Measurements from ENCODE around the gene CD14.
"Not testable (repeated sequence)": the region's sequence is repeated elsewhere in the genome, so short reads cannot be mapped to it uniquely, and the experiment has no call there.

Gene CD14

DNA sequence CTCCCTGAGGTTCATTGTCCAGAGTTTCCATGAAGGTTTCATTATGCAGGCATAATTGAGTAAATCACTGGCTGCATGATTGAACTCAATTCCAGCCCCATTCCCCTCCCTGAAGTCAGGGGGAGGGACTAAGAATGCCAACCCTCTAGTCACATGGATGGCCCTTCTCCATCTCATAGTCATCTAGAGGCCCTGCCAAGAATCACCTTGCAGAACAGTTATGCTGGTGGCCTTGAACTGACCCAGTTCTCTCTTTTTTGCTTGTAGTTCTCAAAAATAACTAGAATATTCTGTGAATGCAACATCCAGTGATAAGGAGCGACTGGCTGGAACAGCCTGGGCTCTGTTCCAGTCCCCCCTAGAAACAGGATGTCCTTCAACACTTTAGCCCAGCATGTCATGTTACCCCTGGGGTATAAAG lies 36.6 kb downstream of the CD14 start:
- ATAC-seq, result no peak
- DNase-seq, result no peak

DNA sequence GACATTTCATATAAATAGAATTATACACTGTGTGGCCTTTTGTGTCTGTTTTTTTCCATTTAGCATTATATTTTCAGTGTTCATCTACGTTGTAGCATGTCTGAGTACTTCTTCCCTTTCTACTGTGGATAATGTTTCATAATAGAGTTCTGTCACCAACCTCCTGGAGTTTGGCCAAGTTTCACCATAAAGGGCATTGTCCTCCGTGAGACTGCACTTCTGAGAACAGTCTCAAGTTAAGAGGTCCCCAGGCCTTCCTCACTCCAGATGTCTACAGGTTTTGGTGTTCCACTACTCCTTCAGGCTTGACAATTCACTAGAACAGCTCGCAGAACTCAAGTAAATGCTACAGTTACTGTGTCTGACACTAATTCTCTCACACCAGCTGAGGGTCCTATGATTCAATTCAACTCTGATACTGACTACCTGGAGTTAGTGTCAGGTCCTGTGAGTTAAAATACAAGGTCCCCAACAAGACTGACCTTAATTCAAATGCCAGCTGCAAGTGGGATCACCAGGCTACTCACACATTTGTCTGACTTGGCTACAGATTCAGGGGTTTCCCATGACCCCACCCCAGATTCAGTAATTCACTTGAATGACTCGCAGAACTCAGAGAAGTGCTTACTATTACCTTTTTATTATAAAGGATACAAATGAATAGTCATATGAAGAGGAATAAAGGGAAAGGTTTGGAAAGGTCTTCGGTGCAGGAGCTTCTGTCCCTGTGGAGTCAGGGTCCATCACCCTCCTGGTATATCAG lies 37.3 kb downstream of the CD14 start:
- ATAC-seq (no peak), DNase-seq (no peak)

DNA sequence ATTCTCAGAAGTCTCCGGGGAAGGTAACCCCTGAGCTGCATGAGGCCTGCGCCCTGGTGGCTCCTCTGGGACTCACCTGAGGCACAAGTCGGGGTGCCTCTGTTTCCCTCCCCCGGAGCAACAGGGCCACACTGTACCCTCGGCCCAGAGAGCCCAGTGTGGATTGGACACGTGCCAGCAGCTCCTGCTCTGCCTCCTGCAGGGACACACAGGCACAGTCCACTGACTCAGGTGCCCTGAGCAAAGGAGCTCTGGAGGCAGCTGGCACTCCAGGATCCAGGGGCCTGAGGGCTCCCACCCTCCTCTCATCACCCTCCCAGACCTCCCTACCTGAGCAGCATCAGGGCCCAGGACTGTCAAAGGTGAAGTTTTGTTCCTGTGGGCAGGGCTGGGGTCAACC lies 38.8 kb downstream of the CD14 start:
- ATAC-seq (no peak), DNase-seq (no peak)

DNA sequence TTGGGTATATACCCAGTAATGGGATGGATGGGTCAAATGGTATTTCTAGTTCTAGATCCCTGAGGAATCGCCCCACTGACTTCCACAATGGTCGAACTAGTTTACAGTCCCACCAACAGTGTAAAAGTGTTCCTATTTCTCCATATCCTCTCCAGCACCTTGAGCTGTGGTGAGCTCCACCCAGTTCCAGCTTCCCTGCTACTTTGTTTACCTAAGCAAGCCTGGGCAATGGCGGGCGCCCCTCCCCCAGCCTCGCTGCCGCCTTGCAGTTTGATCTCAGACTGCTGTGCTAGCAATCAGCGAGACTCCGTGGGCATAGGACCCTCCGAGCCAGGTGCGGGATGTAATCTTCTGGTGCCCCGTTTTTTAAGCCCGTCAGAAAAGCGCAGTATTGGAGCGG lies 39.9 kb downstream of the CD14 start:
- ATAC-seq, DNase-seq: not testable (repeated sequence)

DNA sequence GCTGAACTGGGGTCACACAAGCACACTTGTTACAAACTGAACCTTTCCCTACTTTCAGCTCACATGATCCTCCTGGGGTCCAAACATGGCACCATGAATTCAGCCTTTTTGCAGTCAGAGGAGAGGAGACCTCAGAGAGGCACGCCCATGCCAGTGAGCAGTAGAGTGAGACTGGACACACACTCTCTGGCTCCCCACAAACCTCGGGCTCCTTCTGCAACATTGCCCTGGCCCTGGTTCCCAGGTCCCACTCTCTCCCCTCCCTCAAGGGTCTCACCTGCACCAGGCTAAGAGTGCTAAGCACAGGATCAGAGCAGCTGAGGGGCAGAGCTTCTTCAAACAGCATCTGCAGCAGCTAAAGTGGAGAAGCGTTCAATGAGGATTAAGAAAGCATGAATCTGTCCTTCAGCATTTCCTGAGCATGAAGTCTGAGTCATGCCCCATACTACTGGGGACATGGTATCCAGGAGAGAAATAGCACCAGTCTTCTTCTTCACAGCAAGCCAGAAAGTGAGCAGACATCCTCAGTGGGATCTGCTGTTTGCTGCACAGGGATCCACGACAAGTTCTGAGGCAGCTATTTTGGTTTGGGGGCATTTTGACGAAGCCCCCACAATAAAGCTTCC lies 41.1 kb downstream of the CD14 start:
- ATAC-seq (no peak), DNase-seq (no peak)

DNA sequence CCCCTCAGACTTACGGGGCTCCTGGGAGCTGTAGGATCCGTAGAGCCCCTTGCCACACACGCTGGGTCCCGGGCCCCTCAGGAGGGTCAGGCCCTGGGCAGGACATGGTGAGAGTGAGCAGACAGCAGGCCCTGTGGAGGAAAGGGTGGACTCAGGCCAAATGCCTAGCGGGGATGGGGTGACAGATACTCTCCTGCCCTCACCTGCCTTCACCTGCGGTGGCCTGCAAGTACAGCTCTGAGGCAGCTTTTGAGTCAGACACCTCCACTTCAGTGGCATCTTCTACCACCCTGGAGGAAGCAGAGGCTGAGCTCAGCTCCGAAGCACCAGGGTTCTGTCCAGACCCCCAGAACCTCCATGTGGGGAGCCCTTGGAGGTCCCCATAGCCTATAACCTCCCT lies 42.1 kb downstream of the CD14 start:
- no peak for ATAC-seq
- DNase-seq, result no peak

DNA sequence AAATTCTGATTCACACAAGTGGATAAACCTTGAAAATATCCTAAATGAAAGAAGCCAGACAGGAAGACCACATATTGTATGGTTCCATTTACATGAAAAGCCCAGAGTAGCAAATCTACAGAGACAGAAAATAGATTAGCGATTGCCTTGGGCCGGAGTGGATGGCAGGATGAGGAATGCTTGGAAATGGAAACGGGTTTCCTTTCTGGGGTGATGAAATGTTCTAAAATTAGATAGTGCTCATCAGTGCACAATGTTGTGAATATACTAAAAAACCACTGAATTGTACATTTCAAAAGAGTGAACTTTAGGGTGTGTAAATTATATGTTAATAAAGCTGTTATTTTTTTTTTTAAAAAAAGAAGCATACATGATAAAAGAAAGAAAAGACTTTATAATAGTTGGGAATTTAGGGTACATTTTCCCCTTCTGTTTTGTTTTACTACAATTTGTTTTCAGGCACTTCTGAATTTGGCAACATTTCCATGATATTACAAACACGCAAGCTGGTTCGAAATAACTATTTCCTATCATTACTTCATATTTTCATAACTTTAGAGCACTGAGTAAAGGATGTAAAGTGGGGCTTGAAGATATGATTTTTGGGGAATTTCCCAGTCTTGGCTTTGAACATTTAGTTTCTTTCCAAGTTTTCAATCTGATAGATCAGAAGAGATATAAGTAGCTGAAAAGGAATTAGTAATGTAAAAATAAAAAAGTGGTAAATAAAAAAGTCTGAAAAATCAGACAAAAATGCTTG lies 44.5 kb downstream of the CD14 start:
- DNase-seq (no peak), ATAC-seq (no peak)

DNA sequence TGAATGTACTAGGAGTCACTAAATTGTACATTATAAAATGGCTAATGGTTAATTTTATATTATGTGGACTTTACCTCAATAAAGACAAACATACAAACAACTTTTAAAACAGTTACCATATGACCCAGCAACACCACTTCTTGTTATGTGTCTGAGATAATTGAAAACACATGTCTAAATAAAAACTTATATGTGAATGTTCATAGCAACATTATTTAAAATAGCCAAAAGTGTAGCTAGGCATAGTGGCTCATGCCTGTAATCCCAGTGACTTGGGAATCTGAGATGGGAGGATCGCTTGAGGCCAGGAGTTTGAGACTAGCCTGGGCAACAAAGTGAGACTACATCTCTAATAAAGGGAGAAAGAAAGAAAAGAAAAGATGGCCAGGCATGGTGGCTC lies 45.5 kb downstream of the CD14 start:
- ATAC-seq (no peak), DNase-seq (no peak)
